Fibroblast of skin of abdomen (primary cell): ENCODE data around the gene ARSG. TPM values are rescaled to one million over a fixed set of nuclear protein-coding genes. Genes with fewer than 3 reads are reported as not detected.
A peak's percentile ranks its signal among the peaks of the same experiment; 100 is the strongest.
"Not testable (repeated sequence)": the region's sequence is repeated elsewhere in the genome, so short reads cannot be mapped to it uniquely, and the experiment has no call there.

Source experiments
- DNase-seq: peaks from one replicate; pipeline ENCODE4 v3.0.0-alpha.2; 2013
- polyA plus RNA-seq, 2 experiments: library from polyadenylated mRNA; unstranded; fragments of 120-200 nt; gene quantifications; one replicate each; pipeline ENCODE4 v1.2.1, GENCODE V29; 2013; ENCODE audit not compliant: insufficient read length in 2 of 2

The ARSG gene
- 1.8 TPM for polyA plus RNA-seq (2013, experiment 1 of 2; ENCODE audit: insufficient read length)
- polyA plus RNA-seq (2013, experiment 2 of 2; ENCODE audit: insufficient read length): 1.6 TPM

GRCh38 chr17:68290955-68291835 lies at the start of gene ARSG, which contains the start of gene SLC16A6:
ARSG (plus strand) TSS chr17:68291495; CDS start chr17:68307494, 15,999 bp downstream.
SLC16A6 (minus strand) TSS chr17:68291127; CDS start chr17:68278320, 12,807 bp downstream.
- peak; percentile 16 for DNase-seq

DNA sequence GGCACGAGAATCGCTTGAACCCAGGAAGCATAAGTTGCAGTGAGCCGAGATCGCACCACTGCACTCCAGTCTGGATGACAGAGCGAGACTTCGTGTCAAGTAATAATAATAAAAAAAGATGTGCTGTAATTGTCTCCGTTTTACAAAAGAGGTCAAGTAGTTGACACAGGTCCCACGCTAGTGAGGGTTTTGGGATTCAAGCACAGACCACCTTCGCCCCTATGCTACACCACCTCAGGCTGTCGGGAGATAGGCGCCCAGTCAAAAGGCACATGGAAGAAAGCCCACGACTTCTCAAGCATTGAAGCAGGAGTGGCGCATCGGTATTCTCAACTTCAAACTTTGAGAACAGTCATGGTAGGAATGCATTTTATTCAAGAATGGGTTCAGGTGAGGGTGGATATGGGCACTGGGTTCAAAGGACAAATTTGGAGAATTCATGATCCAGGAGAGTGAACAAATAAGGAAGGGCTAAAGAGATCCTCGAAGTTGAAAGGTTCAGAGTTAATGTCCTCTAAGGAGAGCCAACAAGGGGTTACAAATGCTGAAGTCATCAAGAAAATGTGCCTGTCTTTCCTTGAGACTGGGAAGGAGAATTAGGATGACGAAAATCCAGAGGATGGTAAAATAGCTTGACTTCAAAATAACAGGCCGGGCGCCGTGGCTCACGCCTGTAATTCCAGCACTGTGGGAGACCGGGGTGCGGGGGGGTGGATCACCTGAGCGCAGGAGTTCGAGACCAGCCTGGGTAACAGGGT lies 44.8 kb upstream of the ARSG start:
- DNase-seq: no peak

GRCh38 chr17:68247445-68248198 lies 43.7 kb upstream of the ARSG start, which contains the start of gene AMZ2:
AMZ2 (plus strand) TSS chr17:68248043; CDS start chr17:68250188, 2,145 bp downstream.
- peak; percentile 94 for DNase-seq

DNA sequence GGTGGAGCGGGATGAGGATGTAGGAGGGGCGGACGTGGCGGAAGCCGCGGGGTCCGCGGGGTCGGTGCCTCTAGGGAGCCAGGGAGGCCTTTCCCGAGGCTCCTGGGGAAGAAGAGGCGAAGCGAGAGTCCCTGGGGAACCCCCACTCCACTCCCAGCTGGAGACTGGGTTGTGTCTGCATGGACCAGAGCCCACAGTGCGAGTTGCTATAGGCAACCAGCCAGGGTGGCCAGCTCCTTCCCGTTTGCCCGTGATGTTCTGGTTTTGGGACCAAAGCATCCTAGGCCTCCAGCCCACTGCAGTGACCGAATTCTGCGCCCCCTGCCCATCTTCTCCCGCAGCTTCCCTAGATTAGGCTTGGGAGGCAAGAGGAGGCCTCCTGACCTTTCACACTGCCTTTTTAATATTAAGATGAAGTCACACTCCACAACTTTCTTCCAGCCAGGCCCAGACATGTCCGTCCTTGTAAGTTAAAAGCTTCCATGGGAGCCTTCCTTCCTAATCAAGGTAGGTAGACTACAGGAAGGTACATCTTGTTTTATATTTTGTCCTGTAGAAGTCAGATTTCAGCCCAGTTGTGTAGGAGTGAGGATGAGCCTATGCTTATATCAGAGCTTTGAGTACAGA lies 43.0 kb upstream of the ARSG start:
- no peak for DNase-seq

GRCh38 chr17:68248891-68249290 lies 42.4 kb upstream of the ARSG start:
- DNase-seq: no peak

DNA sequence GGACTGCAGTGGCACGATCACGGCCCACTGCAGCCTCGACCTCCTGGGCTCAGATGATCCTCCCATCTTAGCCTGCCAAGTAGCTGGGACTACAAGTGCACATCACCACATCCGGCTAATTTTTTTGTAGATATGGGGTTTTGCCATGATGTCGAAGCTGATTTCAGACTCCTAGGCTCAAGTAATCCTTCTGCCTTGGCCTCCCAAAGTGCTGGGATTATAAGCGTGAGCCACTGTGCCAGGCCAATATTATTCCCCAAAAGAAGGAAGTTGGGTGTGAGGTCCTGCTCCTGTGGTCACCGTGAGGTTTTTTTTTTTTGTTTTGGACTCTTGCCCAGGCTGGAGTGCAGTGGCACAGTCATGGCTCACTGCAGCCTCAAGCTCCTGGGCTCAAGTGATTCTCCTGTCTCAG lies 41.9 kb upstream of the ARSG start:
- no peak for DNase-seq

GRCh38 chr17:68253426-68253825 lies 37.9 kb upstream of the ARSG start:
- DNase-seq: not testable (repeated sequence)

DNA sequence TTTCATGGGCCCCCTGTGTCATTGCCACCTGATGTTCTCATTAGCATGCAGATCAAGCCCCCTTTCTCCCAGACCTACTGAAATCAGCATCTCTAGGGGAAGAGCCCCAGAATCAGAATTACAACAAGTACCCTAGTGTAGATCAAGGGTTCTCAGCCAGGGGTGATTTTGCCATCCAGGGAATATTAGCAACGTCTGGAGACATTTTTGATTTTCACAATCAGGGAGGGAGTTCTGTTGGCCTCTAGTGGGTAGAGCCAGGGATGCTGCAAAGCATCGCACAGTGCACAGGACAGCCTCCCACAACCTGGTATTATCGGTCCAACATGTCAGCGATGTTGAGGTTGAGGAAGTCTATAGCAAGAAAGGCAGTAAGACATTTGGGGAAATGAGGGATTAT lies 36.1 kb upstream of the ARSG start:
- no peak for DNase-seq

- no peak for DNase-seq
Observed at GRCh38 chr17:68255731-68256538, 35.4 kb upstream of the ARSG start.

DNA sequence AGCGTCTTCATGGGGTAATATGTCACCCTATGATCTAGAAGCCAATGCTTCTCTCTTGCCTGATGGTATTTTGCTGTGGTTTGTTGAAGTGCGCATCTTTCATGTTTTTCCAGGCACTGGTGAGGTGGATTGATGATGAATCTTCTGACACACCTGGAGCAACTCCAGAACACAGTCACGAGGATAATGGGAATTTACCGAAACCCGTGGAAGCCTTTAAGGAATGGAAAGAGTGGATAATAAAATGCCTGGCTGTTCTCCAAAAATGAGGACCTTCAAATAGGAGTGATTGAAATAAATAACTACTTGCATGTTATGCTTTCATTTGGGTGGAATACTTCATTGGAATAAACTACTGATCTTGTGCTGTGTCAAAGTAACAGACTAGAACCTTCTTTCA lies 34.6 kb upstream of the ARSG start:
- not testable (repeated sequence) for DNase-seq

DNA sequence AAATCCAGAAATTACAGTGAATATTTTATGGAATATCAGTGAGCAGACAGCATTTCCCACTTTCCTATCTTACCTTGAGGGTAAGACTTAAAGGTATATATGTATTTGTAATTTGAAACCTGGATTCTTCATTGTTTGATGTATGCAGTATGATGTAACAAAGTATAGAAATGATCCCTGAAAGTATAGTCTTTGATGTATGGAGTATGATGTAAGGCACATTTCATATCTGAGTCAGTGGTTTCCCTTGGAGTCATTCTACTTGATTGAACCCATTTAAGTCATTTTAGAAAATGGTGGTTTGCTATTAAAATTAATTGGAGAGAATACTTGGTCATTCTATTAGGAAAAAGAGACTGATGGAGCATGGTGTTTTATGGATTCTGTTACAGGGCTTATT lies 33.4 kb upstream of the ARSG start:
- peak; percentile 6 for DNase-seq

DNA sequence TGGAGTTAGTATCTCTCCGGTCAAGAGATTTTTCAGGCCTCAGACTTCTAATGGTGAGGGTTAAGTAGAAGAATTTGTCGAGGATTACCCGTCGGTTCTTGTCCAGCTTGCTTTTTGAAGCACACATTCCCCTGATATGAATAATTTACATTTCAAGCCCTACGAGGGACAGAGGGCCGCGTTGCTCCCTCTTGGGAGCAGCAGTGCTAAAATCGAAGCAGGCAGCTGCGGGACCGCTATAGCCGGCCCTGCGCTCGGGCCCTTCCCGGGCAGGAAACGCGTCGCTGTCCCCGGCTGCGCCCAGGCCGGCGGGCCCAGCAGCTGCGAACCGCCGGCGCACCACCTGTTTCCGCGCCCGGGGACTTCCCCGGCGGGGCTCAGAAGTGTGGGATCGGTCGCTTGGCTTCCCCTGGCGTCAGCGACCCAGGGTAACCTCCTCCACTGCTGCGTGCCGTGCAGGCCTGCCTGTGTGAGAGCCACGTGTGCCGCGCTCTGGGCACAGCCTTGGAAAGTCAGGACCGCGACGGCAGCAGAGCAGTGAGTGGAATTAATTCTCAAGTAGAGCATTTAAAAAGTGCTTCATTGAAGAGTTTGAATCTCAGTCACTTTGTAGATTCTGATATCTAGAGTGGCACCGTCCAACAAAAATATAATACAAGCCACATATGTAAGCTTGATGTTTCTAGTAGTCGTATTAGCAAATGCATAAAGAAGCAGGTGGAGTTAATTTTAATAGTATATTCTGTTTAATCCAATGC lies 32.2 kb upstream of the ARSG start:
- peak; percentile 15 for DNase-seq

- DNase-seq: not testable (repeated sequence)
Observed at GRCh38 chr17:68259648-68259951, 31.7 kb upstream of the ARSG start.

- no peak for DNase-seq
Observed at GRCh38 chr17:68260051-68260762, 31.1 kb upstream of the ARSG start.

GRCh38 chr17:68262467-68262866 lies 28.8 kb upstream of the ARSG start:
- not testable (repeated sequence) for DNase-seq

GRCh38 chr17:68263101-68263681 lies 28.1 kb upstream of the ARSG start:
- peak; percentile 38 for DNase-seq

GRCh38 chr17:68265833-68266232 lies 25.5 kb upstream of the ARSG start:
- not testable (repeated sequence) for DNase-seq

DNA sequence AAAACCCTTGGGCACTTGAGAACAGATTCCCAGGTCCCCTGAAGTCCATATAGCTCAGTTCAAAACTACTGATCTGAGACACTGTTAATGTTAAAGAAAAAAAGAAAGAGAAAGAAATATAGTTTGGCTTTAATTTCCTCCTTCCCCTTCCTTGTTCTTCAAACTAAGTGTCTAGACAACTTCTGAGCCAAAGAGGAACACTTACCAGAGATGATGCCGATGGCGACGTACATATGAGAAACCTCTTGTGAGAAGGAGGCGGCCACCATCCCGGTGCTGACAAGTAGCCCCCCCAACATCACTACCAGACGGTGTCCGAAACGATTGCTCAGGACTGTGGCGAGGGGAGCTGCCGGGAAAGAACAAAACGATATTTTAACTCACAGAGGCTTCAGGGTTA lies 17.6 kb upstream of the ARSG start:
- DNase-seq: no peak

DNA sequence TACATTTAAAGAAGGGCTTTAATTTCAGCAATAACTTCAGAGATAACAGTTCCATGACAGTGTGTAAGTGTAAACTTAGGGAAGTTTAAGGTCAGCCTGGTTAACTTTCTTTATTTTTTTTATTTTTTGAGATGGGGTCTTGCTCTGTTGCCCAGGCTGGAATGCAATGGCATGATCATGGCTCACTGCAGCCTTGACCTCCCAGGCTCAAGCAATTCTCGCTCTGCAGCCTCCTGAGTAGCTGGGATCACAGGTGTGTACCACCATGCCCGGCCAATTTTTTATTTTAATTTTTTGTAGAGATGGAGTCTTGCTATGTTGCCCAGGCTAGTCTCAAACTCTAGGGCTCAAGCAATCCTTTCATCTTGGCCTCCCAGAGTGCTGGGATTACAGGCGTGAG lies 15.0 kb upstream of the ARSG start:
- DNase-seq: not testable (repeated sequence)
